Measurements from ENCODE around the gene OR4D9. TPM values are rescaled to one million over a fixed set of nuclear protein-coding genes. Genes with fewer than 3 reads are reported as not detected.

The OR4D9 gene
- not detected for total RNA-seq

GRCh38 chr11:59510941-59511589 is at the start of gene OR4D9:
Gene OR4D9 (plus strand): TSS chr11:59511539. CDS start chr11:59514913, 3,374 bp downstream.
- DNase-seq (ENCODE audit: low spot score): no peak
- Histone ChIP-seq H3K27me3 (no peaks in the 10 kb centered on the region), H3K36me3 (no peaks in the 10 kb centered on the region), H3K9me3 (no peaks in the 10 kb centered on the region), H3K27ac (no peak within 1 kb of the TSS), H3K4me3 (no peak within 1 kb of the TSS), H3K4me1 (no peaks in the 10 kb centered on the region)
- TF ChIP-seq CTCF (IDR thresholded peaks at IDR 0.05): no peak

GRCh38 chr11:59463190-59463641 is 48.1 kb upstream of the OR4D9 start:
- H3K4me3 ChIP-seq: no peak overlapping the region
- no peaks in the 10 kb centered on the region for H3K36me3 ChIP-seq
- no peaks in the 10 kb centered on the region for H3K27me3 ChIP-seq
- H3K4me1 ChIP-seq: no peaks in the 10 kb centered on the region
- H3K27ac ChIP-seq: no peak overlapping the region
- no peak for TF ChIP-seq CTCF (IDR thresholded peaks at IDR 0.05)
- H3K9me3 ChIP-seq: no peaks in the 10 kb centered on the region
- no peak for DNase-seq (ENCODE audit: low spot score)

GRCh38 chr11:59473015-59473414 is 38.3 kb upstream of the OR4D9 start, which contains the start of gene OR4D10:
Gene OR4D10 (plus strand): TSS chr11:59473315. CDS start chr11:59477430, 4,115 bp downstream.
- Histone ChIP-seq H3K4me3 (no peak within 1 kb of the TSS), H3K9me3 (no peaks in the 10 kb centered on the region), H3K4me1 (no peaks in the 10 kb centered on the region), H3K27me3 (no peaks in the 10 kb centered on the region), H3K27ac (no peak within 1 kb of the TSS), H3K36me3 (no peaks in the 10 kb centered on the region)
- no peak for TF ChIP-seq CTCF (IDR thresholded peaks at IDR 0.05)
- DNase-seq (ENCODE audit: low spot score): no peak

GRCh38 chr11:59475176-59475575 is 36.2 kb upstream of the OR4D9 start:
- Histone ChIP-seq H3K9me3 (no peaks in the 10 kb centered on the region), H3K36me3 (no peaks in the 10 kb centered on the region), H3K4me3 (no peak overlapping the region), H3K27ac (no peak overlapping the region), H3K27me3 (no peaks in the 10 kb centered on the region), H3K4me1 (no peaks in the 10 kb centered on the region)
- TF ChIP-seq CTCF (IDR thresholded peaks at IDR 0.05): no peak
- DNase-seq (ENCODE audit: low spot score): no peak

GRCh38 chr11:59479906-59480305 is 31.4 kb upstream of the OR4D9 start:
- H3K9me3 ChIP-seq: no peaks in the 10 kb centered on the region
- no peak overlapping the region for H3K4me3 ChIP-seq
- no peaks in the 10 kb centered on the region for H3K27me3 ChIP-seq
- no peaks in the 10 kb centered on the region for H3K36me3 ChIP-seq
- H3K27ac ChIP-seq: no peak overlapping the region
- TF ChIP-seq CTCF (IDR thresholded peaks at IDR 0.05): no peak
- no peak for DNase-seq (ENCODE audit: low spot score)
- no peaks in the 10 kb centered on the region for H3K4me1 ChIP-seq

- Histone ChIP-seq H3K27ac (no peak overlapping the region), H3K9me3 (no peaks in the 10 kb centered on the region), H3K4me1 (no peaks in the 10 kb centered on the region), H3K36me3 (no peaks in the 10 kb centered on the region), H3K4me3 (no peak overlapping the region), H3K27me3 (no peaks in the 10 kb centered on the region)
- no peak for TF ChIP-seq CTCF (IDR thresholded peaks at IDR 0.05)
- no peak for DNase-seq (ENCODE audit: low spot score)
These were observed 31.0 kb upstream of the OR4D9 start for GRCh38 chr11:59480359-59480758.

Data from right atrium auricular region (tissue), 2 donors.